ENCODE results near the gene SDF4. TPM values are rescaled to one million over a fixed set of nuclear protein-coding genes. Genes with fewer than 3 reads are reported as not detected.

SDF4 gene
- total and polyA plus RNA-seq, 2 experiments from 2014 or later, result 45.0 to 62.6 TPM

DNA sequence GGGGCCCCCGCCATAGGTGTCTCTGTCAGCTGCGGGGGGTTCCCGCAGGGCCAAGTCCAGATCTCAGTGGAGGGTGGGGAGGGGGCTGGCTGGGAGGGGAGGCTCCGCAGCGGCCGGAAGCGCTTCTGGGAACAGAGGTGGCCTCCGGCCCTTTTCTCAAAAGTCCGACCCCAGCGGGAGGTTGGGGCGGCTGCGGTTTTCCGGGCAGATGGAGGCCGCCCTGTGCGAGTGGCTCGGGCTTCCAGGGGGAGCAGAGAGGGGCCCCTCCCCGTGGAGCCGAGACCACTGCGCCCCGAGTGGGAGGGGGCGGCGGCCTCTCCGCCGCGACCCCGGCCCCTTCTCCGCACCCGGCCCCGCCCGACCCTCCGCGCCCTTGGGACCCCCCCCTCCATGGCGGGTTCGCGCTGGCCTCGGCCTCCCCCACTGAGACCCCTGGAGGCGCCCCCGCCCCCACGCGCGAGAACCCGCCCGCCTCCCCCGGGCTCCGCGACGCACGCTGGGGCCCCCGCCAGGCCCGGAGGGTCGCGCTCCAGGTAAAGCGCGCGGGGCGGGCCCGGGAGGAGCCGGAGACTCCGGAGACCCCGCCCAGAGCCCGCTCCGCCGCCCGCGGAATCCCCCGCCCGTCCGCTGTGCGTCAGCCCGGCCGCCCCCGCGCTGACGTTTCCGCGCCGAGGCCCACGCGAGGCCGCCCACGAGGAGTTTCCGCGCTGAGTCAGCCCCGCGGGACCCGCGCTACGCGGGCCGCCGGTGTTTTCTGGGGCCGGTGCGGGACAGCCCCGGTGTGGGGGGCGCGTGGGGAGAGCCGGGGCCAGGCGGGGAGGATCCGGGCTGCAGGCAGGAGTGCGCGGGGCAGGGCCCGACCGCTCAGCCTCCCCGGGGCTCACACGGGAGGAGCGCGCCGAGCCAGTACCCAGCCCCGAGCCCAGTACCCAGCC is 30.7 kb downstream of the SDF4 start:
- Mint-ChIP-seq H3K9me3 (0 out of 3 replicates have a peak, but pooled peaks cover 3% of the 10 kb centered on the region), H3K27me3 (ENCODE audit: insufficient read depth, low read depth, poor library complexity) (peaks cover 3% of the 10 kb centered on the region), H3K27ac (no peak overlapping the region), H3K4me3 (peak overlapping the region; percentile 46; the same call in 1 of the 3 replicates), H3K36me3 (ENCODE audit: low read depth) (no peaks in the 10 kb centered on the region), H3K4me1 (no peaks in the 10 kb centered on the region; the same call in 2 of the 3 replicates)
- Histone ChIP-seq H3K4me3 (peak overlapping the region; percentile 56), H3K4me1 (ENCODE audit: insufficient read depth) (no peaks in the 10 kb centered on the region), H3K27me3 (ENCODE audit: insufficient read depth) (peaks cover 7% of the 10 kb centered on the region; the same call in 1 of the 2 replicates), H3F3A (replicated peaks; ENCODE audit: low read depth) (no peaks in the 10 kb centered on the region), H3K36me3 (ENCODE audit: insufficient read depth) (no peaks in the 10 kb centered on the region), H2AFZ (no peak overlapping the region), H3K9me2 (ENCODE audit: insufficient read depth) (no peaks in the 10 kb centered on the region), H3K4me2 (peak overlapping the region; percentile 75), H3K27ac (ENCODE audit: low read depth) (no peak overlapping the region), H3K79me2 (replicated peaks; ENCODE audit: insufficient read depth) (no peaks in the 10 kb centered on the region), H4K20me1 (replicated peaks; ENCODE audit: insufficient read depth) (no peaks in the 10 kb centered on the region)
- DNase-seq (ENCODE audit: low spot score) (peak; percentile 68), ATAC-seq (peak; percentile 53)
- TF ChIP-seq, protein P1, sequence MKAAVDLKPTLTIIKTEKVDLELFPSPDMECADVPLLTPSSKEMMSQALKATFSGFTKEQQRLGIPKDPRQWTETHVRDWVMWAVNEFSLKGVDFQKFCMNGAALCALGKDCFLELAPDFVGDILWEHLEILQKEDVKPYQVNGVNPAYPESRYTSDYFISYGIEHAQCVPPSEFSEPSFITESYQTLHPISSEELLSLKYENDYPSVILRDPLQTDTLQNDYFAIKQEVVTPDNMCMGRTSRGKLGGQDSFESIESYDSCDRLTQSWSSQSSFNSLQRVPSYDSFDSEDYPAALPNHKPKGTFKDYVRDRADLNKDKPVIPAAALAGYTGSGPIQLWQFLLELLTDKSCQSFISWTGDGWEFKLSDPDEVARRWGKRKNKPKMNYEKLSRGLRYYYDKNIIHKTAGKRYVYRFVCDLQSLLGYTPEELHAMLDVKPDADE (IDR thresholded peaks at IDR 0.05), result no peak
- TF ChIP-seq EZH2 (IDR thresholded peaks at IDR 0.05; ENCODE audit: low read depth, unreplicated experiment), result peak; percentile 31

DNA sequence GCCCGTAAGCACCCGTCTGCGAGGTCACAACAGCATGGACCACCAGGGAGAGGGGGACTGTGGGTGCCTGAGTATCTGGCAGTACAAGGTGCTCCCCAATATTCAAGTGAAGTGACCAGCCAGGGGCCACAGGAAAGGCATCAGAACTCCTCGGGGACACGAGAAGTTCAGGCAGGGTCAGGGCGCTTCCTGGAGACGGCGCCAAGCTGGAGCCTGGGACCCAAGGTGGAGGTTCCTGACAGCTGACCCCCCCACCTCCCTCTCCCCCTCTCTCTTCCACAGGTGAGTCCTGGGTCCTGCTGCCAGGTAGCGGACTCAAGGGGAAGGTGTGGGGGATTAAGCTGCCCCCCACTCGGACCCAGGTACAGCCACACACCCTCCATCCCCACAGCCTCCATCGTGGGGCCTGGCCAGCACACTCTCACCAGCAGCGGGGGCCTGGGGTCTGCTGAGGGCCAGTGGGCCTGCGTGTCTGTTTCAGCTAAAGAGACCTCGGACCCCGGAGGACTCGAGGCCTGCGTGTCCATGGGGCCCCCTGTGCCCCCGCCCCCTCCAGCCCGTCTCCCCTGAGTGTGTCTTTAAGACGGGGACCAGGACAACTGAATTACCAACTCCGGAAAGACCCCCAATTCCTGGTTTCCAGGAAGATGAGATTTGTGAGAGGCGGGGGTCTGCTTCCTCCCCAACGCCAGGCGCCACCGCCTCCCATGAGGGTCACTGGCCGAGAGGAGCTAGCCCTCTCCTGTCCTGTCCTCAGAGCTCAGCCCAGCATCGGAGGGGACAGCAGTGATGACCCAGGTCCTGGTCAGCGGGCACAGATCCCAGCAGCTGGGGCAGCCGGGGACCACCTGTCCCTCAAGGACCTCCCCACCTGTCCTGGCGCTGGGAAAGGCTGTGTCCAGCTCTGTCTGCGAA is 31.6 kb downstream of the SDF4 start:
- Mint-ChIP-seq H3K4me3 (peak overlapping the region; percentile 46), H3K27me3 (ENCODE audit: insufficient read depth, low read depth, poor library complexity) (peaks cover 3% of the 10 kb centered on the region), H3K36me3 (ENCODE audit: low read depth) (no peaks in the 10 kb centered on the region), H3K9me3 (peaks cover 5% of the 10 kb centered on the region), H3K4me1 (no peaks in the 10 kb centered on the region; the same call in 2 of the 3 replicates), H3K27ac (no peak overlapping the region)
- Histone ChIP-seq H3K36me3 (ENCODE audit: insufficient read depth) (no peaks in the 10 kb centered on the region), H2AFZ (no peak overlapping the region), H3K27me3 (ENCODE audit: insufficient read depth) (no peaks in the 10 kb centered on the region), H3F3A (replicated peaks; ENCODE audit: low read depth) (no peaks in the 10 kb centered on the region), H3K27ac (ENCODE audit: low read depth) (no peak overlapping the region), H3K4me1 (ENCODE audit: insufficient read depth) (no peaks in the 10 kb centered on the region), H4K20me1 (replicated peaks; ENCODE audit: insufficient read depth) (no peaks in the 10 kb centered on the region), H3K4me3 (peak overlapping the region; percentile 56), H3K79me2 (replicated peaks; ENCODE audit: insufficient read depth) (no peaks in the 10 kb centered on the region), H3K9me2 (ENCODE audit: insufficient read depth) (no peaks in the 10 kb centered on the region), H3K4me2 (peak overlapping the region; percentile 75)
- peak; percentile 5 for DNase-seq (ENCODE audit: low spot score)
- no peak for ATAC-seq
- TF ChIP-seq ZNF114 (CRISPR knock-in tag; IDR thresholded peaks at IDR 0.05), result no peak
- TF ChIP-seq EZH2 (IDR thresholded peaks at IDR 0.05; ENCODE audit: low read depth, unreplicated experiment), result no peak
- TF ChIP-seq, protein P1 (IDR thresholded peaks at IDR 0.05), result no peak
- TF ChIP-seq, protein P2, sequence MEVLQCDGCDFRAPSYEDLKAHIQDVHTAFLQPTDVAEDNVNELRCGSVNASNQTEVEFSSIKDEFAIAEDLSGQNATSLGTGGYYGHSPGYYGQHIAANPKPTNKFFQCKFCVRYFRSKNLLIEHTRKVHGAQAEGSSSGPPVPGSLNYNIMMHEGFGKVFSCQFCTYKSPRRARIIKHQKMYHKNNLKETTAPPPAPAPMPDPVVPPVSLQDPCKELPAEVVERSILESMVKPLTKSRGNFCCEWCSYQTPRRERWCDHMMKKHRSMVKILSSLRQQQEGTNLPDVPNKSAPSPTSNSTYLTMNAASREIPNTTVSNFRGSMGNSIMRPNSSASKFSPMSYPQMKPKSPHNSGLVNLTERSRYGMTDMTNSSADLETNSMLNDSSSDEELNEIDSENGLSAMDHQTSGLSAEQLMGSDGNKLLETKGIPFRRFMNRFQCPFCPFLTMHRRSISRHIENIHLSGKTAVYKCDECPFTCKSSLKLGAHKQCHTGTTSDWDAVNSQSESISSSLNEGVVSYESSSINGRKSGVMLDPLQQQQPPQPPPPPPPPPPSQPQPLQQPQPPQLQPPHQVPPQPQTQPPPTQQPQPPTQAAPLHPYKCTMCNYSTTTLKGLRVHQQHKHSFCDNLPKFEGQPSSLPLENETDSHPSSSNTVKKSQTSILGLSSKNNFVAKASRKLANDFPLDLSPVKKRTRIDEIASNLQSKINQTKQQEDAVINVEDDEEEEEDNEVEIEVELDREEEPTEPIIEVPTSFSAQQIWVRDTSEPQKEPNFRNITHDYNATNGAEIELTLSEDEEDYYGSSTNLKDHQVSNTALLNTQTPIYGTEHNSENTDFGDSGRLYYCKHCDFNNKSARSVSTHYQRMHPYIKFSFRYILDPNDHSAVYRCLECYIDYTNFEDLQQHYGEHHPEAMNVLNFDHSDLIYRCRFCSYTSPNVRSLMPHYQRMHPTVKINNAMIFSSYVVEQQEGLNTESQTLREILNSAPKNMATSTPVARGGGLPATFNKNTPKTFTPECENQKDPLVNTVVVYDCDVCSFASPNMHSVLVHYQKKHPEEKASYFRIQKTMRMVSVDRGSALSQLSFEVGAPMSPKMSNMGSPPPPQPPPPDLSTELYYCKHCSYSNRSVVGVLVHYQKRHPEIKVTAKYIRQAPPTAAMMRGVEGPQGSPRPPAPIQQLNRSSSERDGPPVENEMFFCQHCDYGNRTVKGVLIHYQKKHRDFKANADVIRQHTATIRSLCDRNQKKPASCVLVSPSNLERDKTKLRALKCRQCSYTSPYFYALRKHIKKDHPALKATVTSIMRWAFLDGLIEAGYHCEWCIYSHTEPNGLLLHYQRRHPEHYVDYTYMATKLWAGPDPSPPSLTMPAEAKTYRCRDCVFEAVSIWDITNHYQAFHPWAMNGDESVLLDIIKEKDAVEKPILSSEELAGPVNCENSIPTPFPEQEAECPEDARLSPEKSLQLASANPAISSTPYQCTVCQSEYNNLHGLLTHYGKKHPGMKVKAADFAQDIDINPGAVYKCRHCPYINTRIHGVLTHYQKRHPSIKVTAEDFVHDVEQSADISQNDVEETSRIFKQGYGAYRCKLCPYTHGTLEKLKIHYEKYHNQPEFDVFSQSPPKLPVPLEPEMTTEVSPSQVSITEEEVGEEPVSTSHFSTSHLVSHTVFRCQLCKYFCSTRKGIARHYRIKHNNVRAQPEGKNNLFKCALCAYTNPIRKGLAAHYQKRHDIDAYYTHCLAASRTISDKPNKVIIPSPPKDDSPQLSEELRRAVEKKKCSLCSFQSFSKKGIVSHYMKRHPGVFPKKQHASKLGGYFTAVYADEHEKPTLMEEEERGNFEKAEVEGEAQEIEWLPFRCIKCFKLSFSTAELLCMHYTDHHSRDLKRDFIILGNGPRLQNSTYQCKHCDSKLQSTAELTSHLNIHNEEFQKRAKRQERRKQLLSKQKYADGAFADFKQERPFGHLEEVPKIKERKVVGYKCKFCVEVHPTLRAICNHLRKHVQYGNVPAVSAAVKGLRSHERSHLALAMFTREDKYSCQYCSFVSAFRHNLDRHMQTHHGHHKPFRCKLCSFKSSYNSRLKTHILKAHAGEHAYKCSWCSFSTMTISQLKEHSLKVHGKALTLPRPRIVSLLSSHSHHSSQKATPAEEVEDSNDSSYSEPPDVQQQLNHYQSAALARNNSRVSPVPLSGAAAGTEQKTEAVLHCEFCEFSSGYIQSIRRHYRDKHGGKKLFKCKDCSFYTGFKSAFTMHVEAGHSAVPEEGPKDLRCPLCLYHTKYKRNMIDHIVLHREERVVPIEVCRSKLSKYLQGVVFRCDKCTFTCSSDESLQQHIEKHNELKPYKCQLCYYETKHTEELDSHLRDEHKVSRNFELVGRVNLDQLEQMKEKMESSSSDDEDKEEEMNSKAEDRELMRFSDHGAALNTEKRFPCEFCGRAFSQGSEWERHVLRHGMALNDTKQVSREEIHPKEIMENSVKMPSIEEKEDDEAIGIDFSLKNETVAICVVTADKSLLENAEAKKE (CRISPR knock-in tag; IDR thresholded peaks at IDR 0.05), result no peak
- no peak for TF ChIP-seq POLR2AphosphoS5 (IDR thresholded peaks at IDR 0.05; ENCODE audit: low read depth)
- no peak for TF ChIP-seq JUNB (IDR thresholded peaks at IDR 0.05; ENCODE audit: unreplicated experiment)
- no peak for TF ChIP-seq STAT1 (IDR thresholded peaks at IDR 0.05; ENCODE audit: unreplicated experiment)
